ENCODE results near the gene PLOD1. TPM values are rescaled to one million over a fixed set of nuclear protein-coding genes. Genes with fewer than 3 reads are reported as not detected.

PLOD1 gene
- total RNA-seq: 309 and 324 TPM in 2 replicates

GRCh38 chr1:11934302-11935056 lies at the start of gene PLOD1:
PLOD1 (plus strand) TSS chr1:11934717; CDS start chr1:11934780, 63 bp downstream.
- DNase-seq (ENCODE audit: low read depth): peak; percentile 89
- H3K4me3 ChIP-seq (ENCODE audit: low read depth, low read length): peak within 1 kb of the TSS; percentile 81
- no peak for TF ChIP-seq CTCF (IDR thresholded peaks at IDR 0.05; ENCODE audit: insufficient read depth, low read depth, low read length)

- no peak overlapping the region for H3K4me3 ChIP-seq (ENCODE audit: low read depth, low read length)
- DNase-seq (ENCODE audit: low read depth): no peak
- TF ChIP-seq CTCF (IDR thresholded peaks at IDR 0.05; ENCODE audit: insufficient read depth, low read depth, low read length): no peak
Measured at GRCh38 chr1:11885916-11886315, 48.6 kb upstream of the PLOD1 start.

- no peak for TF ChIP-seq CTCF (IDR thresholded peaks at IDR 0.05; ENCODE audit: insufficient read depth, low read depth, low read length)
- no peak for DNase-seq (ENCODE audit: low read depth)
- H3K4me3 ChIP-seq (ENCODE audit: low read depth, low read length): no peak overlapping the region
Measured at GRCh38 chr1:11886986-11887665, 47.4 kb upstream of the PLOD1 start.

GRCh38 chr1:11887666-11888007 lies 46.9 kb upstream of the PLOD1 start:
- no peak for DNase-seq (ENCODE audit: low read depth)
- H3K4me3 ChIP-seq (ENCODE audit: low read depth, low read length): no peak overlapping the region
- TF ChIP-seq CTCF (IDR thresholded peaks at IDR 0.05; ENCODE audit: insufficient read depth, low read depth, low read length): no peak

GRCh38 chr1:11888206-11888876 lies 46.2 kb upstream of the PLOD1 start:
- no peak for DNase-seq (ENCODE audit: low read depth)
- TF ChIP-seq CTCF (IDR thresholded peaks at IDR 0.05; ENCODE audit: insufficient read depth, low read depth, low read length): no peak
- no peak overlapping the region for H3K4me3 ChIP-seq (ENCODE audit: low read depth, low read length)

- no peak for TF ChIP-seq CTCF (IDR thresholded peaks at IDR 0.05; ENCODE audit: insufficient read depth, low read depth, low read length)
- no peak for DNase-seq (ENCODE audit: low read depth)
- no peak overlapping the region for H3K4me3 ChIP-seq (ENCODE audit: low read depth, low read length)
Measured at GRCh38 chr1:11888877-11889208, 45.7 kb upstream of the PLOD1 start.
